ENCODE measurements around the gene CTDP1.

GRCh38 chr18:79760881-79761280, 81.3 kb downstream of the CTDP1 start:
- no peak for TF ChIP-seq CTCF (IDR thresholded peaks at IDR 0.05; ENCODE audit: low read depth, low read length, missing input control)
- TF ChIP-seq RAD21 (IDR thresholded peaks at IDR 0.05) = no peak
- TF ChIP-seq YY1 (IDR thresholded peaks at IDR 0.05) = no peak
- TF ChIP-seq GABPA (IDR thresholded peaks at IDR 0.05 in 1 of 2, conservative IDR thresholded peaks at IDR 0.05 in 1 of 2) = no peak
- no peak for TF ChIP-seq TAF1 (conservative IDR thresholded peaks at IDR 0.05)
- TF ChIP-seq MAX (IDR thresholded peaks at IDR 0.05) = no peak
- TF ChIP-seq ZBTB33 (IDR thresholded peaks at IDR 0.05) = no peak
- TF ChIP-seq REST (IDR thresholded peaks at IDR 0.05) = no peak
- no peak for TF ChIP-seq FOXA2 (IDR thresholded peaks at IDR 0.05)
- TF ChIP-seq HNF4G (IDR thresholded peaks at IDR 0.05) = no peak
- no peak for TF ChIP-seq JUND (IDR thresholded peaks at IDR 0.05)

Data from liver (tissue), 3 donors.